ENCODE results near the gene DVL2.

DNA sequence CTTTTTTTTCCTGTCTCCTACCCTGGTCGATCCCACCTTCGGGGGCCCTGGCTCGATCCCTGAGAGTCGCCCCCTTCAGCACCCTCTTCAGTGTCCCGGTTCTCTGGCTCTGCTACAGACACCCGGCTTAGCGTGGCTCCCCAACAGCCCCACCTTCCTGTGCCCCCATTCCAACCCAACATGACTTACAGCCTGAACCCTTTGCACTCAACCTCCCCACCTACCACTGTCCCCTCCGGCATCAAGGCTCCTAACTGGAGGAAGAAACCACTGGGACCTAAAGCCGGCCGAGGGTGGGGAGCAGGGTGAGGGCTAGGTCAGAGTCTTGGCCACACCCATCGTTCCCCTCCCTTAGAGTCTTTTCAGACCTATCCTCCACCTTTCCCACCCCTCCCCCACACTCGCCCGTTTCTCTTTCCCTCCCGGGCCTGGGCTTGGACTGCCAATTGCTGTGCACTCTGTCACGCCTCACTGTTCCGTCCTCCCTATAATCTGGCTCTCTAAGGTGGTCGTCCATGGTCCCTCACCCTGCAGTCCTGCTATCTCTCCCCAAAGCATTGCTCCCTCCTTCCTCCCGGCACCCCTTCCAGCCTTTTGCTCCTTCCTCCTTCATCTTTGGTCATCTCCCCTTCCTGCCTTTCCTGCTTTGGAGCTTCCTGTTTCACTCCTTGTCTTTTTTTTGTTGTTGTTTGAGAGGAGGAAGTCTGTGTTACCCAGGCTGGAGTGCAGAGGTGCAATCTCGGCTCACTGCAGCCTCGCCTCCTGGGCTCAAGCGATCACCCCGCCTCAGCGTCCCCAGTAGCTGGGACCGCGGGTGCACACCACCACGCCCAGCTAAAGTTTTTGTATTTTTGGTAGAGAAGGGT is 28.9 kb upstream of the DVL2 start:
- TF ChIP-seq, protein P1, sequence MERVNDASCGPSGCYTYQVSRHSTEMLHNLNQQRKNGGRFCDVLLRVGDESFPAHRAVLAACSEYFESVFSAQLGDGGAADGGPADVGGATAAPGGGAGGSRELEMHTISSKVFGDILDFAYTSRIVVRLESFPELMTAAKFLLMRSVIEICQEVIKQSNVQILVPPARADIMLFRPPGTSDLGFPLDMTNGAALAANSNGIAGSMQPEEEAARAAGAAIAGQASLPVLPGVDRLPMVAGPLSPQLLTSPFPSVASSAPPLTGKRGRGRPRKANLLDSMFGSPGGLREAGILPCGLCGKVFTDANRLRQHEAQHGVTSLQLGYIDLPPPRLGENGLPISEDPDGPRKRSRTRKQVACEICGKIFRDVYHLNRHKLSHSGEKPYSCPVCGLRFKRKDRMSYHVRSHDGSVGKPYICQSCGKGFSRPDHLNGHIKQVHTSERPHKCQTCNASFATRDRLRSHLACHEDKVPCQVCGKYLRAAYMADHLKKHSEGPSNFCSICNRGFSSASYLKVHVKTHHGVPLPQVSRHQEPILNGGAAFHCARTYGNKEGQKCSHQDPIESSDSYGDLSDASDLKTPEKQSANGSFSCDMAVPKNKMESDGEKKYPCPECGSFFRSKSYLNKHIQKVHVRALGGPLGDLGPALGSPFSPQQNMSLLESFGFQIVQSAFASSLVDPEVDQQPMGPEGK (CRISPR knock-in tag; IDR thresholded peaks at IDR 0.05; ENCODE audit: borderline replicate concordance): no peak
- no peak for TF ChIP-seq ZNF8 (CRISPR knock-in tag; IDR thresholded peaks at IDR 0.05)
- TF ChIP-seq PPARA (CRISPR knock-in tag; IDR thresholded peaks at IDR 0.05; ENCODE audit: borderline replicate concordance): no peak
- no peak for TF ChIP-seq ZFP3 (CRISPR knock-in tag; IDR thresholded peaks at IDR 0.05)
- TF ChIP-seq, protein P2, sequence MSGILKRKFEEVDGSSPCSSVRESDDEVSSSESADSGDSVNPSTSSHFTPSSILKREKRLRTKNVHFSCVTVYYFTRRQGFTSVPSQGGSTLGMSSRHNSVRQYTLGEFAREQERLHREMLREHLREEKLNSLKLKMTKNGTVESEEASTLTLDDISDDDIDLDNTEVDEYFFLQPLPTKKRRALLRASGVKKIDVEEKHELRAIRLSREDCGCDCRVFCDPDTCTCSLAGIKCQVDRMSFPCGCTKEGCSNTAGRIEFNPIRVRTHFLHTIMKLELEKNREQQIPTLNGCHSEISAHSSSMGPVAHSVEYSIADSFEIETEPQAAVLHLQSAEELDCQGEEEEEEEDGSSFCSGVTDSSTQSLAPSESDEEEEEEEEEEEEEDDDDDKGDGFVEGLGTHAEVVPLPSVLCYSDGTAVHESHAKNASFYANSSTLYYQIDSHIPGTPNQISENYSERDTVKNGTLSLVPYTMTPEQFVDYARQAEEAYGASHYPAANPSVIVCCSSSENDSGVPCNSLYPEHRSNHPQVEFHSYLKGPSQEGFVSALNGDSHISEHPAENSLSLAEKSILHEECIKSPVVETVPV (CRISPR knock-in tag; IDR thresholded peaks at IDR 0.05): no peak
- TF ChIP-seq, protein P3, sequence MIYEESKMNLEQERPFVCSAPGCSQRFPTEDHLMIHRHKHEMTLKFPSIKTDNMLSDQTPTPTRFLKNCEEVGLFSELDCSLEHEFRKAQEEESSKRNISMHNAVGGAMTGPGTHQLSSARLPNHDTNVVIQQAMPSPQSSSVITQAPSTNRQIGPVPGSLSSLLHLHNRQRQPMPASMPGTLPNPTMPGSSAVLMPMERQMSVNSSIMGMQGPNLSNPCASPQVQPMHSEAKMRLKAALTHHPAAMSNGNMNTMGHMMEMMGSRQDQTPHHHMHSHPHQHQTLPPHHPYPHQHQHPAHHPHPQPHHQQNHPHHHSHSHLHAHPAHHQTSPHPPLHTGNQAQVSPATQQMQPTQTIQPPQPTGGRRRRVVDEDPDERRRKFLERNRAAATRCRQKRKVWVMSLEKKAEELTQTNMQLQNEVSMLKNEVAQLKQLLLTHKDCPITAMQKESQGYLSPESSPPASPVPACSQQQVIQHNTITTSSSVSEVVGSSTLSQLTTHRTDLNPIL (CRISPR knock-in tag; IDR thresholded peaks at IDR 0.05; ENCODE audit: low read depth): no peak
- no peak for TF ChIP-seq ESRRG (CRISPR knock-in tag; IDR thresholded peaks at IDR 0.05)
- no peak for TF ChIP-seq ISL1 (CRISPR knock-in tag; IDR thresholded peaks at IDR 0.05)
- TF ChIP-seq ZFP30 (CRISPR knock-in tag; IDR thresholded peaks at IDR 0.05): no peak
